Caco-2 (cell line): Measurements from ENCODE around the gene ATG2A. TPM values are rescaled to one million over a fixed set of nuclear protein-coding genes. Genes with fewer than 3 reads are reported as not detected.

Source experiments
- BruUV-seq: library from RNA; stranded (reverse); fragments of 400-500 nt; replicated peaks from 2 replicates; lab custom pipeline; 2021; lab: Mats Ljungman, UMichigan
- CTCF ChIA-PET: fragments of 300-600 bp; sonication (Branson Sonifier 250); formaldehyde crosslinking; loops from one replicate; lab custom pipeline; 2022; ENCODE audit warnings: antibody characterized with exemption; lab: Charles Lee
- POLR2A ChIA-PET: fragments of 300-600 bp; sonication (Branson Sonifier 250); formaldehyde crosslinking; loops from one replicate; lab custom pipeline; 2022; ENCODE audit warnings: antibody characterized with exemption; lab: Charles Lee
- DNase-seq, 2 experiments: peaks; one replicate each; pipeline versions ENCODE4 v3.0.0 to v3.0.0-alpha.2; 2020 to 2022
- H3K27me3 ChIP-seq: replicated peaks from 2 replicates; pipeline ENCODE4 v1.6.0; 2011; ENCODE audit warnings: low read length; ENCODE audit not compliant: control insufficient read depth, insufficient read depth
- H3K36me3 ChIP-seq: 2 replicates; pipeline ENCODE4 v1.5.1; 2011; ENCODE audit warnings: low read length; ENCODE audit not compliant: control insufficient read depth, insufficient read depth
- H3K4me1 ChIP-seq: fragments of 250-450 bp; sonication (Bioruptor Pico); 2 replicates; pipeline ENCODE4 v1.5.1; 2020; ENCODE audit warnings: mild to moderate bottlenecking
- H3K4me3 ChIP-seq: 2 replicates; pipeline ENCODE4 v1.5.1; 2011; ENCODE audit warnings: low read depth, mild to moderate bottlenecking, control low read depth, low read length
- H3K9me3 ChIP-seq: fragments of 250-450 bp; sonication (Bioruptor Pico); 2 replicates; pipeline ENCODE4 v1.5.1; 2020; ENCODE audit warnings: mild to moderate bottlenecking, moderate library complexity
- H3K27ac Mint-ChIP-seq: one replicate; pipeline ENCODE4 v1.8.0; 2022; ENCODE audit warnings: mixed read lengths; ENCODE audit not compliant: unreplicated experiment
- H3K27me3 Mint-ChIP-seq: one replicate; pipeline ENCODE4 v1.8.0; 2022; ENCODE audit warnings: mixed read lengths; ENCODE audit not compliant: insufficient read depth, unreplicated experiment
- H3K36me3 Mint-ChIP-seq: one replicate; pipeline ENCODE4 v1.8.0; 2022; ENCODE audit warnings: mild to moderate bottlenecking, mixed read lengths; ENCODE audit not compliant: insufficient read depth, unreplicated experiment
- H3K4me1 Mint-ChIP-seq: one replicate; pipeline ENCODE4 v1.8.0; 2022; ENCODE audit warnings: low read depth, mixed read lengths; ENCODE audit not compliant: unreplicated experiment
- H3K4me3 Mint-ChIP-seq: one replicate; pipeline ENCODE4 v1.8.0; 2022; ENCODE audit warnings: mild to moderate bottlenecking, moderate library complexity, mixed read lengths; ENCODE audit not compliant: unreplicated experiment
- H3K9me3 Mint-ChIP-seq: one replicate; pipeline ENCODE4 v1.8.0; 2022; ENCODE audit warnings: mixed read lengths; ENCODE audit not compliant: unreplicated experiment
- intact Hi-C: fragments of 100-400 bp; cut with micrococcal nuclease; formaldehyde crosslinking; loops from one replicate; pipeline ENCODE4 v1.10.0; 2022; ENCODE audit not compliant: unreplicated experiment
- total RNA-seq: library from RNA; stranded (reverse); gene quantifications from 2 replicates; pipeline ENCODE4 v1.2.3, GENCODE V29; 2022
- TF ChIP-seq, protein P1 (sequence below), 2 experiments: fragments of 200-600 bp in 1 of 2; IDR thresholded peaks; 1 replicate in 1 of 2; 2 replicates in 1 of 2; pipeline versions ENCODE4 v1.5.1 to v1.8.0; 2011 to 2022; ENCODE audit warnings: antibody characterized with exemption in 1 of 2, control low read depth in 1 of 2, inconsistent platforms in 1 of 2, low read depth in 1 of 2, low read length in 1 of 2, mild to moderate bottlenecking in 1 of 2, moderate library complexity in 1 of 2; ENCODE audit not compliant: insufficient read depth in 1 of 2, severe bottlenecking in 1 of 2, unreplicated experiment in 1 of 2

ATG2A gene
- total RNA-seq, 1 experiment from 2014 or later = 27.9 TPM

DNA sequence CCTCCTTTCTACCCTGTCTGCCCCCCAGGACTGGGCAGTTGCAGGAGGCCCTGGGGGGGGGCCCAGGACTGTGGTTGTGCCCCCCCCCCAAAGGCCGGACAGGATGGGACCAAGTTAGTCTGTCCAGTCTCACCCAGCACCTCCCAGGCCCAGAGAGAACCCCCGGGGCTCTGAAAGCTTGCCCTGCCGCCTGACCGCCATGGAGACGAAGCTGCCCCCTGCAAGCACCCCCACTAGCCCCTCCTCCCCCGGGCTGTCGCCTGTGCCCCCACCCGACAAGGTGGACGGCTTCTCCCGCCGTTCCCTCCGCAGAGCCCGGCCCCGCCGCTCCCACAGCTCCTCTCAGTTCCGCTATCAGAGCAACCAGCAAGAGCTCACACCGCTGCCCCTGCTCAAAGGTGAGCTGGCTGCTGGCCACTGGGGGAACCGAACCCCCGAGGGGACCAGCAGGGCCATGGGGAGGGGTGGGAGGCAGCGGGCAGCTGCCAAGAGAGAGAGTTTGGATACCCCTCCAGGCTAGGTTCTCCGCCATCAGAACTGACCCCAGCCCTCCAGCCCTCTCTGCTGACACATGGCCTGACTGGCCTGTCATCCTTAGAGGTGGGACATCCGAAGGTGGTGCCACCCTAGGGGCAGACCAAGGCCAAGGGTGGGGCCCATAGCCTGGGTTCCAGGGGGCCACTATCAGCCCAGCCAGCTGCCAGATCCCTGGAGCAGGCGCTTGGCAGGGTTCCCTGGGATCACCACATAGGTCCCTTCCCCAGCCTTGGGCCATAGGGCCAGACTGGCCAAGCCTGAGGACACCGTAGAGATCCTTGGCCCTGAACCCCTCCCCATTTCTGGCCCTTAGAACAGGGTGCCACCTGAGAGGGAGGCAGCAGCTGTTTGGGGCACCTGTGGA is 8.8 kb upstream of the ATG2A start:
- Histone ChIP-seq H3K4me1 (peaks cover 4% of the 10 kb centered on the region; the same call in 1 of the 2 replicates), H3K36me3 (no peaks in the 10 kb centered on the region), H3K4me3 (peak overlapping the region; percentile 60; the same call in 1 of the 2 replicates), H3K27me3 (no peaks in the 10 kb centered on the region), H3K9me3 (no peaks in the 10 kb centered on the region)
- BruUV-seq = no TSS peak
- Mint-ChIP-seq H3K27me3 (no peaks in the 10 kb centered on the region), H3K4me1 (peaks cover 6% of the 10 kb centered on the region), H3K27ac (no peak overlapping the region), H3K36me3 (peaks cover 12% of the 10 kb centered on the region), H3K4me3 (peak overlapping the region; percentile 94), H3K9me3 (no peaks in the 10 kb centered on the region)
- intact Hi-C loops = loop anchor here (1.0 to 2.0 kb wide), 2 partner anchors 8 to 87 kb away; partner anchors contain the start of gene ATG2A
- POLR2A ChIA-PET = no interaction called here
- CTCF ChIA-PET = interaction anchor here (0.7 kb wide), 1 partner anchor 32 kb away, joined by 13 read pairs; no protein-coding TSS in a partner anchor
- TF ChIP-seq, protein P1, sequence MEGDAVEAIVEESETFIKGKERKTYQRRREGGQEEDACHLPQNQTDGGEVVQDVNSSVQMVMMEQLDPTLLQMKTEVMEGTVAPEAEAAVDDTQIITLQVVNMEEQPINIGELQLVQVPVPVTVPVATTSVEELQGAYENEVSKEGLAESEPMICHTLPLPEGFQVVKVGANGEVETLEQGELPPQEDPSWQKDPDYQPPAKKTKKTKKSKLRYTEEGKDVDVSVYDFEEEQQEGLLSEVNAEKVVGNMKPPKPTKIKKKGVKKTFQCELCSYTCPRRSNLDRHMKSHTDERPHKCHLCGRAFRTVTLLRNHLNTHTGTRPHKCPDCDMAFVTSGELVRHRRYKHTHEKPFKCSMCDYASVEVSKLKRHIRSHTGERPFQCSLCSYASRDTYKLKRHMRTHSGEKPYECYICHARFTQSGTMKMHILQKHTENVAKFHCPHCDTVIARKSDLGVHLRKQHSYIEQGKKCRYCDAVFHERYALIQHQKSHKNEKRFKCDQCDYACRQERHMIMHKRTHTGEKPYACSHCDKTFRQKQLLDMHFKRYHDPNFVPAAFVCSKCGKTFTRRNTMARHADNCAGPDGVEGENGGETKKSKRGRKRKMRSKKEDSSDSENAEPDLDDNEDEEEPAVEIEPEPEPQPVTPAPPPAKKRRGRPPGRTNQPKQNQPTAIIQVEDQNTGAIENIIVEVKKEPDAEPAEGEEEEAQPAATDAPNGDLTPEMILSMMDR (IDR thresholded peaks at IDR 0.05; ENCODE audit: insufficient read depth in 1 of 2, low read depth in 1 of 2, low read length in 1 of 2, severe bottlenecking in 1 of 2, unreplicated experiment in 1 of 2) = no peak
- DNase-seq = no peak

DNA sequence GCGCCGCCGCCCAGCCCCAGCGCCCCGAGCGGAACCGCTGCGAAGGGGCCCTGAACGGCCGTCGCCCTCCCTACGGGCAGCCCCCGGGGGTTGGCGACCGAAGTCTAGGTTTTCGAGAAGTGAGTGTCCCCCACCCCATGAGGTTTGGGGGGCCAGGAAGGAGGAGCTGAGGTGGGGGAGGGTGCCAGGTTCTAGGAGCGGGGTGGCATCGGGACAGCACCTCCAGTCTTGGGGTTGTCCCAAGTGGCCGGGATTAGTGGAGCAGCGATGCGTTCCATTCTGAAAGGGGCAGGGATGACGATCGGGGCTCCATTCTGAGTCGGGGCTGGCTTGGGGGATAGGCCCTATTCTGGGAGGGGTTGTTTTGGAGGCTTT is 7.9 kb upstream of the ATG2A start:
- ChIA-PET CTCF (interaction anchor here (1.4 to 1.7 kb wide), 3 partner anchors 36 to 89 kb away, joined by 5 to 7 read pairs (median 6); partner anchors contain the start of genes ARL2 and BATF2), POLR2A (interaction anchor here (1.5 kb wide), 1 partner anchor 11 kb away, joined by 3 read pairs; the partner anchor contains the start of gene GPHA2)
- H3K27ac Mint-ChIP-seq = peak overlapping the region; percentile 99
- peaks cover 6% of the 10 kb centered on the region for H3K4me1 Mint-ChIP-seq
- Histone ChIP-seq H3K9me3 (no peaks in the 10 kb centered on the region), H3K4me1 (peaks cover 4% of the 10 kb centered on the region; the same call in 1 of the 2 replicates), H3K36me3 (no peaks in the 10 kb centered on the region), H3K4me3 (peak overlapping the region; percentile 60), H3K27me3 (no peaks in the 10 kb centered on the region)
- TF ChIP-seq, protein P1 (IDR thresholded peaks at IDR 0.05; ENCODE audit: insufficient read depth in 1 of 2, low read depth in 1 of 2, low read length in 1 of 2, severe bottlenecking in 1 of 2, unreplicated experiment in 1 of 2) = no peak
- H3K27me3 Mint-ChIP-seq = no peaks in the 10 kb centered on the region
- DNase-seq = peak in 1 of 2 experiments; percentile 16
- H3K4me3 Mint-ChIP-seq = peak overlapping the region; percentile 94
- no TSS peak for BruUV-seq
- intact Hi-C loops = loop anchor here (1.0 to 2.0 kb wide), 2 partner anchors 8 to 88 kb away; partner anchors contain the start of gene ATG2A
- H3K9me3 Mint-ChIP-seq = no peaks in the 10 kb centered on the region
- peaks cover 6% of the 10 kb centered on the region for H3K36me3 Mint-ChIP-seq
